ENCODE measurements around the gene BMERB1. TPM values are rescaled to one million over a fixed set of nuclear protein-coding genes. Genes with fewer than 3 reads are reported as not detected.
A peak's percentile ranks its signal among the peaks of the same experiment; 100 is the strongest.

BMERB1 gene
- total and polyA plus RNA-seq, 9 of the 15 experiments (the other 6 are each of a cell fraction or from before 2014, with no cell fraction given), result 0.29 to 2.9 (median 0.94) TPM

DNA sequence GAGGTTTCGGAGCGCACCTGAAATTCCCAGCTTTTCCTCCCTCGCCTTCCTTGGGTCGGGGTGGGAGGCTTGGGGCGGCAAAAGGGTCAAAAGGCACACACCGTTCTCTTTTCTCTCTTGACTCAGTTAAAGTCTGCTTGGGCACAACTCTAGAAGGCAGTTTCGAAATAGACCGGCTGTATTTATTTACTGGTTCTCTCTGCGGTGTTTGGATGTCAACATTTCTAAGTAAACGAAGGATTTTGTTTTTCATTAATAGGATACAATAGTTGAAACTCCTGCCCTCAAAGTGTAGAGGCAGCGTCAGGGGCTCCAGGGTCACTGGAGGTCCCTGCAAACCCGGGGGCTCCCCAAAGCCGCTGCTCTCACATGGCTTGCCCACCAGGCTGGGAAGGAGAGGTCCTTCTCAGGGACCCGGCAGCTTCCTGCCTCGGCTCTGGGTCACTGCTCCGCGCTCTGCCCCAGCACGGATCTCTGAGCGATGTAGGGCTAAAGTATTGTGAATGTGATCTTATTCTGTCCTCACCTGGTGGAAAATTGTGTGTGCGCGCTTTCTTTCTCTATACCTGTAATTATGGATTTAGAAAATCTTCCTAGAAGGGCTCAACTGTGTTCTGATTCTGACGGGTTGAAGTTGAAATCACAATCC is 952 bp downstream of the BMERB1 start:
- FAIRE-seq, result no peak
- in situ Hi-C loops (cut with MboI) (no loop called here), intact Hi-C loops (cut with micrococcal nuclease) (no loop called here)
- no peaks in the 10 kb centered on the region for H3K9me3 ChIP-seq (replicated peaks; ENCODE audit: control insufficient read depth, insufficient read depth, low read depth, low read length)
- H3K4me2 ChIP-seq (ENCODE audit: insufficient read depth, low read length), result no peak overlapping the region
- ChIA-PET CTCF (ENCODE audit: low intra/inter-chr PET ratio) (no interaction called here), POLR2A (no interaction called here)
- no peak for ATAC-seq
- WGBS (ENCODE audit: insufficient coverage, low coverage, missing lambda C conversion rate), result 19% methylated on average over 19 of the region's 22 CpGs
- peaks cover 0 to 13% of the 10 kb centered on the region in 2 experiments; a peak in 2 of 5 replicates for H3K4me1 ChIP-seq (replicated peaks in 1 of 2; ENCODE audit: control insufficient read depth in 2 of 2, insufficient read depth in 2 of 2, low read length in 2 of 2)
- no peaks in the 10 kb centered on the region for H4K20me1 ChIP-seq (replicated peaks; ENCODE audit: control insufficient read depth, insufficient read depth, low read length)
- no peaks in the 10 kb centered on the region for H3K79me2 ChIP-seq (ENCODE audit: control insufficient read depth, insufficient read depth, low read length)
- no peaks in the 10 kb centered on the region for H3K9me1 ChIP-seq (ENCODE audit: control insufficient read depth, insufficient read depth, low read length)
- BruUV-seq (replicated peaks), result no TSS peak
- TF ChIP-seq SIN3B (IDR thresholded peaks at IDR 0.05; ENCODE audit: low read depth) (no peak), CTCF (IDR thresholded peaks at IDR 0.05 in 2 of 3, conservative IDR thresholded peaks at IDR 0.05 in 1 of 3; ENCODE audit: insufficient read depth in 2 of 3, low read depth in 1 of 3, low read length in 3 of 3) (peak in 1 of 3 experiments; percentile 6; a peak in 1 of 6 replicates), CTCFL (IDR thresholded peaks at IDR 0.05; ENCODE audit: borderline replicate concordance, insufficient read depth, low read depth, low read length, poor library complexity, severe bottlenecking) (no peak), CBX8 (IDR thresholded peaks at IDR 0.05; ENCODE audit: borderline replicate concordance, extremely low read depth, low read depth, low read length, poor library complexity, severe bottlenecking) (peak; percentile 45), ZFP36 (IDR thresholded peaks at IDR 0.05; ENCODE audit: low read depth, low read length, partially characterized antibody) (peak; percentile 1)
- H3K9ac ChIP-seq (ENCODE audit: insufficient read depth in 1 of 2, low read depth in 2 of 2, low read length in 2 of 2), result peak overlapping the region in 1 of 2 experiments; percentile 59; a peak in 2 of 4 replicates
- no peaks in the 10 kb centered on the region for H3K36me3 ChIP-seq (ENCODE audit: control insufficient read depth, insufficient read depth, low read length)
- no peak overlapping the region for H2AFZ ChIP-seq (ENCODE audit: low read depth, low read length)
- no peak overlapping the region for H3K27ac ChIP-seq (ENCODE audit: extremely low read depth, low read depth, low read length)
- no peak overlapping the region for H3K4me3 ChIP-seq
- peaks cover 8 to 23% of the 10 kb centered on the region in 2 experiments; a peak in 3 of 5 replicates for H3K27me3 ChIP-seq (ENCODE audit: control insufficient read depth in 2 of 2, insufficient read depth in 2 of 2, low read length in 2 of 2)
- no peak for DNase-seq (ENCODE audit: extremely low read depth in 1 of 4, low spot score in 3 of 4)

Data from K562 (cell line).